HK-2 (cell line): ENCODE results near the gene SURF2.

Experiments
- DNase-seq: peaks from one replicate; pipeline ENCODE4 v3.0.0-alpha.2; 2018; ENCODE audit not compliant: unreplicated experiment

SURF2 gene

GRCh38 chr9:133335924-133336811, 20.2 kb upstream of the SURF2 start, which contains the start of gene SURF6:
Gene SURF6, minus strand, starts transcription at chr9:133336188. Its CDS starts 56 bp downstream, at chr9:133336132.
- DNase-seq, result peak; percentile 94

GRCh38 chr9:133339641-133340040, 16.7 kb upstream of the SURF2 start:
- DNase-seq, result no peak

GRCh38 chr9:133340256-133340655, 16.1 kb upstream of the SURF2 start:
- DNase-seq, result no peak

- DNase-seq, result no peak
Measured at GRCh38 chr9:133340916-133341315, 15.4 kb upstream of the SURF2 start.

- DNase-seq, result no peak
Measured at GRCh38 chr9:133341369-133342068, 14.8 kb upstream of the SURF2 start.

GRCh38 chr9:133342069-133342406, 14.3 kb upstream of the SURF2 start:
- no peak for DNase-seq

GRCh38 chr9:133342570-133342969, 13.8 kb upstream of the SURF2 start:
- no peak for DNase-seq

GRCh38 chr9:133344071-133344470, 12.3 kb upstream of the SURF2 start:
- no peak for DNase-seq

- no peak for DNase-seq
Measured at GRCh38 chr9:133344979-133345378, 11.4 kb upstream of the SURF2 start.

GRCh38 chr9:133345596-133345995, 10.8 kb upstream of the SURF2 start:
- no peak for DNase-seq

- no peak for DNase-seq
Measured at GRCh38 chr9:133346021-133346785, 10.1 kb upstream of the SURF2 start.

- peak; percentile 51 for DNase-seq
Measured at GRCh38 chr9:133347515-133347984, 8.8 kb upstream of the SURF2 start.

GRCh38 chr9:133347985-133348717, 8.2 kb upstream of the SURF2 start, which contains the start of the genes MED22 and RPL7A:
Gene MED22, minus strand, starts transcription at chr9:133348131. Its CDS starts 1,469 bp downstream, at chr9:133346662.
Gene RPL7A, plus strand, starts transcription at chr9:133348218. Its CDS starts 26 bp downstream, at chr9:133348244.
- DNase-seq, result peak; percentile 92

- DNase-seq, result no peak
Measured at GRCh38 chr9:133348718-133349573, 7.4 kb upstream of the SURF2 start.

GRCh38 chr9:133349965-133350616, 6.3 kb upstream of the SURF2 start:
- no peak for DNase-seq

GRCh38 chr9:133351526-133351907, 4.8 kb upstream of the SURF2 start:
- no peak for DNase-seq

GRCh38 chr9:133351908-133352634, 4.3 kb upstream of the SURF2 start:
- DNase-seq, result peak; percentile 69

- DNase-seq, result no peak
Measured at GRCh38 chr9:133352635-133353340, 3.6 kb upstream of the SURF2 start.
